ENCODE results near the gene COPS7B.
"Not testable (repeated sequence)": the region's sequence is repeated elsewhere in the genome, so short reads cannot be mapped to it uniquely, and the experiment has no call there.

Gene COPS7B

GRCh38 chr2:231786177-231786916 lies at the start of gene COPS7B:
COPS7B (plus strand) TSS chr2:231786445; CDS start chr2:231788571, 2,126 bp downstream.
- peak; percentile 63 for DNase-seq

GRCh38 chr2:231737761-231738160 lies 48.5 kb upstream of the COPS7B start:
- no peak for DNase-seq

- DNase-seq: no peak
These were observed 42.7 kb upstream of the COPS7B start for GRCh38 chr2:231743376-231744116.

GRCh38 chr2:231745303-231746038 lies 40.8 kb upstream of the COPS7B start:
- DNase-seq: no peak

DNA sequence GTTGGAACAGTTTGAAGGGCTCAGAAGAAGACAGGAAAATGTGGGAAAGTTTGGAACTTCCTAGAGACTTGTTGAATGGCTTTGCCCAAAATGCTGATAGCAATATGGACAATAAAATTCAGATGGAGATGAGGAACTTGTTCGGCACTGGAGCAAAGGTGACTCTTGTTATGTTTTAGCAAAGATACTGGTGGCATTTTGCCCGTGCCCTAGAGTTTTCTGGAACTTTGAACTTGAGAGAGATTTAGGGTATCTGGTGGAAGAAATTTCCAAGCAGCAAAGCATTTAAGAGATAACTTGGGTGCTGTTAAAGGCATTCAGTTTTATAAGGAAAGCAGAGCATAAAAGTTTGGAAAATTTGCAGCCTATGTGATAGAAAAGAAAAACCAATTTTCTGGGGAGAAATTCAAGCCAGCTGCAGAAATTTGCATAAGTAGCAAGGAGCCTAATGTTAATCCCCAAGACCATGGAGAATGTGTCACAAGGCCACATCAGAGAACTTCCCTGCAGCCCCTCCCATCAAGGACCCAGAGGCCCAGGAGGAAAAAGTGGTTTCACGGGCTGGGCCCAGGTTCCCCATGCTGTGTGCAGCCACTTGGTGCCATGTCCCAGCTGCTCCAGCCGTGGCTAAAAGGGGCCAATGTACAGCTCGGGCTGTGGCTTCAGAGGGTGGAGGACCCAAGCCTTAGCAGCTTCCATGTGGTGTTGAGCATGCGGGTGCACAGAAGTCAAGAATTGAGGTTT lies 37.9 kb upstream of the COPS7B start:
- not testable (repeated sequence) for DNase-seq

- DNase-seq: peak; percentile 35
These were observed 37.2 kb upstream of the COPS7B start for GRCh38 chr2:231749016-231749415.

DNA sequence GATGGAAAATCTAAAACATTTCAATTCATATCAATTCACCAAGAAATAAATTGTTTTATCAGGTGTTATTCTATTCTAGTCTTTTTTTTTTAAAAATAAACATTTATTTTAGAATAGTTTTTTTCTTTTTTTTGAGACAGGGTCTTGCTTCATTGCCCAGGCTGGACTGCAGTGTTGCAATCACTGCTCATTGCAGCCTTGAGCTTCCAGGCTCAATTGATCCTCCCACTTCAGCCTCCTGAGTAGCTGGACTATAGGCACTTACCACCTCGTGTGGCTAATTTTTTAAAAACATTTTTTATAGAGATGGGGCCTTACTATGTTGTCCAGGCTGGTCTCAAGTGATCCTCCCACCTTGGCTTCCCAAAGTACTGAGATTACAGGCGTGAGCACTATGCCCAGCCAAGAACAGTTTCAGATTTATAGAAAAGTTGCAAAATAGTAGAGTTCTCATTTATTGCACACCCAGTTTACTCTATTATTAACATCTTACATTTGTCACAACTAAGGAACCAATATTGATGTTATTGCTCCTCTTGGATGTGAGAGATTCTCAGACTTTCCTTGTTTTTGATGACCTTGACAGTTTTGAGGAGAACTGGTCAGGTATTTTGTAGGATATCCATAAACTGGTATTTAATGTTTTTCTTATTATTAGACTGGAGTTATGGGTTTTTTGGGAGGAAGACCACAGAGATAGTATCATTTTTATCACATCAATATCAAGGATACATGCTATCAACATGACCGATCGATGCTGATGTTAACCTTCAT lies 35.0 kb upstream of the COPS7B start:
- DNase-seq: no peak

- DNase-seq: no peak
These were observed 34.2 kb upstream of the COPS7B start for GRCh38 chr2:231752061-231752460.

DNA sequence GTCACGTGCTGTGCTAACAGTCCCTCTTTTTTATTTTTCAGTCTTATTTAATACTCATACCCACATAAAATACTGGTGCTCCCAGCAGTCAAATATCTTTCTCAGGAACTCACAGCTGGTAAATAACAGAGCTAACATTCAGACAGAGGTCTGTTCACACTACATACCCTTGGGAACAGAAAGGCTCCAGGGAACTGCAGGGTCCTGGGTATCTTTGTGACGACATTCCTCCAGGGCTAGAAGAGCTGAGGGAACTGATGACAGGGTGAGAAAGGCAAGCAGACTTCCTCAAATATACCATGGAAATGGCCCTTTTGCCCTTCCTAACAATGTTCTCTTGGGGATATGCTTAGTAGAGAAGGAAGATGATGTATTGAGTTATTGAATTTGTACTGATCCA lies 24.5 kb upstream of the COPS7B start:
- DNase-seq: no peak

DNA sequence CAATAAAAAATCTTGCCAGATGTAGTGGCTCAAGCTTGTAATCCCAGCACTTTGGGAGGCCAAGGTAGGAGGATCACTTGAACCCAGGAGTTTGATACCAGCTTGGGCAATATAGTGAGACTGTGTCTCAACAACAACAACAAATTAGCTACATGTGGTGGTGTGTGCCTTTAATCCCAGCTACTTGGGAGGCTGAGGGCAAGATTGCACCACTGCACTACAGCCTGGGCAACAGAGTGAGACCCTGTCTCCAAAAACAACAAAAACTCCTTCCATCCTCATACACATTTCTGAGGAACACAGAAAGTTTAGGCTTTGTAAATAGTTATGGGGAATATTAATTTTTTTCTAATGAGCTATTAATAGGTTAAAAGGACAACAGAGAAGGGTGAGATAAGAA lies 22.1 kb upstream of the COPS7B start:
- DNase-seq: no peak

DNA sequence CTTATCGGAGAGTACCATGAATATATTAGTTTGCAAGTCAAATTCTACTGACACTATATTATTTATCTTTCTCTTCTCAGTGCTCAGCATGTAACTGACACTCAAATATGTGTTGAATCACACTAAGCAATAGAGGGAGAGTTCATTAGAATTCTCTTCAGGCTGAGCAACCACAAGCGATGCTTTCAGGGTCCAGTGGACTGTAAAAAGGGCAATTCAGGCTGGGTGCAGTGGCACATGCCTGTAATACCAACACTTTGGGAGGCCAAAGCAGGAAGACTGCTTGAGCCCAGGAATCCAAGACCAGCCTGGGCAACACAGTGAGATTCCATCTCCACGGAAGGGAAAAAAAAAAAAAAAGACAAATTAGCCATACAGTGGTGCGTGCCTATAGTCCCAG lies 21.5 kb upstream of the COPS7B start:
- no peak for DNase-seq

- DNase-seq: no peak
These were observed 20.7 kb upstream of the COPS7B start for GRCh38 chr2:231765496-231765929.

GRCh38 chr2:231769170-231770136 lies 16.8 kb upstream of the COPS7B start:
- no peak for DNase-seq

GRCh38 chr2:231780123-231780908 lies 5.9 kb upstream of the COPS7B start:
- DNase-seq: no peak

DNA sequence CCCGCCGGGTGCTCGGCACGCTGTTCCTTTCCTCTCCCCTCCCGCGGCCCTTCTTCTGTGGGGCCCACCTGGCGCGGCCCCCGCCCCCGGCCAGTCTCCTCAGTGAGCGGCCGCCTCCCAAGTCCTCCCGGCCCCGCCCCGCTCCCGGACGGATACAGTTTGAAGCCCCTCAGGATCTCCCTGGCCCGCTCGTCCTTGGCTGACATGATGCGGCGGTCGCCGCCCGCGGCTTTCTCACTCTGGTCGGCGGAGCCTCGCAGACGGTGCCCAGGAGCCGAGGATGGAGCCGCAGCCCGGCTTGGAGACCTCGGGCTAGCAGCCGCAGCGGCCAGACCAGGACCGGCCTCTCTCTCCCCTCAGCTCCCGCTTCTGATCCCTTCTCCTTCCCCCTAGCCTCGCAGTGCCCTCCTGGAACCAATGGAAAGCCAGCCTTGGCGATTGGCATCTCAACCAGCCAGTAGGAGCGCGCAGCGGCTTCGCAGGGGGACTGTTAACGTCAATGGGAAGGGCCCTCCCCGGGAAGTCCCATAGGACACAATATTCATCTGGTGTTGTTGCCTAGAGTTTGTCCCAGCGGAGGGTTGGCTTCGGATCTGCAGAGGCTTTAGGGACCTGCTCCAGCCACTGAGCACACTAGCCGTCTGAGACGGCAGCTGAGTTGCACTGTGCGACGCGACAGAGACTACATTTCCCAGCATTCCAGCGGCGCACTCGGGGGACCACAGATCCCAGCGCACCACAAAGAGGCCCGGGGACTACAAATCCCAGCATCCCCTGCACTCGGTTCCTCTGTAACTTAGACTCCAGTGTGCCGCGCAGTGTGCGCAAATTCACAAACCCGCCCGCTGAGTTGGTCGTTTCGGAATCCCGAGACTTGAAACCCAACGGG lies 5.1 kb upstream of the COPS7B start, which contains the start of gene PDE6D:
PDE6D (minus strand) TSS at position 374 of the 889 bp plus-strand sequence; CDS start at position 206, 168 bp downstream.
- peak; percentile 89 for DNase-seq

- DNase-seq: no peak
These were observed 4.2 kb upstream of the COPS7B start for GRCh38 chr2:231781798-231782726.

DNA sequence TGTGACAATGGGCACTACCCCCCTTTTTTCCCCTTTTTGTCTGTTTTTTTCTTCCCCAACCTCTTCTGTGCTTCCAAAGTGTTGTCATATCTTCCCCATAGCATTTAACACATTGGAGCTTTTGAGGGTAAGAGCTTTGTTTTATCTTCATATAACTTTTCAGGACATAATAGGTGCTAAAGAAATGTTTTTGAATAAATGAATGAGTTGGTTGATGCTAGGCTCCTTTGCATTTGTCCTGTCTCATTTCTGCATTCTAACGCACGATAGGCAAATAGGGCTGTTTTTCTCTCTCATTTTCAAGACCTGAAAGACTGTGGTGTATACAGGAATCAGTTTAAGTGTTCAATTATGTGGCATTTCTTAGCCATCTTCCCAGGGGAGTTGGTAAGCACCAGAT lies 832 bp upstream of the COPS7B start:
- DNase-seq: no peak

- no peak for DNase-seq
These were observed 446 bp upstream of the COPS7B start for GRCh38 chr2:231785822-231786176.

Measured in NCI-H2107 (cell line).